ENCODE results near the gene RUNX1. TPM values are rescaled to one million over a fixed set of nuclear protein-coding genes. Genes with fewer than 3 reads are reported as not detected.

Gene RUNX1
- polyA plus RNA-seq, 10 donors = 4.1 to 9.3 (median 4.9) TPM

GRCh38 chr21:34791776-34792503 is 257.2 kb downstream of the RUNX1 start:
- no peak for DNase-seq

- no peak for DNase-seq
Measured at GRCh38 chr21:34790834-34791233, 258.3 kb downstream of the RUNX1 start.

- DNase-seq = no peak
Measured at GRCh38 chr21:34790341-34790740, 258.8 kb downstream of the RUNX1 start.

- no peak for DNase-seq
Measured at GRCh38 chr21:34788879-34789278, 260.2 kb downstream of the RUNX1 start.

GRCh38 chr21:34783815-34784214 is 265.3 kb downstream of the RUNX1 start:
- DNase-seq = no peak

- no peak for DNase-seq
Measured at GRCh38 chr21:34782506-34783360, 266.4 kb downstream of the RUNX1 start.

GRCh38 chr21:34781526-34781925 is 267.6 kb downstream of the RUNX1 start:
- no peak for DNase-seq

GRCh38 chr21:34779860-34780259 is 269.2 kb downstream of the RUNX1 start:
- no peak for DNase-seq

- DNase-seq = no peak
Measured at GRCh38 chr21:34775793-34776192, 273.3 kb downstream of the RUNX1 start.

GRCh38 chr21:34774750-34775149 is 274.4 kb downstream of the RUNX1 start:
- DNase-seq = no peak

- DNase-seq = peak in 1 of 3 donors; percentile 10
Measured at GRCh38 chr21:34771512-34772028, 277.5 kb downstream of the RUNX1 start.

- no peak for DNase-seq
Measured at GRCh38 chr21:34770576-34770975, 278.5 kb downstream of the RUNX1 start.

- no peak for DNase-seq
Measured at GRCh38 chr21:34768326-34768725, 280.8 kb downstream of the RUNX1 start.

GRCh38 chr21:34766862-34767261 is 282.2 kb downstream of the RUNX1 start:
- DNase-seq = no peak

- no peak for DNase-seq
Measured at GRCh38 chr21:34765619-34766018, 283.5 kb downstream of the RUNX1 start.

- no peak for DNase-seq
Measured at GRCh38 chr21:34764715-34765284, 284.3 kb downstream of the RUNX1 start.

GRCh38 chr21:34762786-34763185 is 286.3 kb downstream of the RUNX1 start:
- DNase-seq = no peak

- DNase-seq = no peak
Measured at GRCh38 chr21:34761758-34762330, 287.3 kb downstream of the RUNX1 start.

- no peak for DNase-seq
Measured at GRCh38 chr21:34754690-34755647, 294.1 kb downstream of the RUNX1 start.

- DNase-seq = no peak
Measured at GRCh38 chr21:34748862-34749261, 300.2 kb downstream of the RUNX1 start.
